Measurements from ENCODE around the gene TMED5.

TMED5 gene

DNA sequence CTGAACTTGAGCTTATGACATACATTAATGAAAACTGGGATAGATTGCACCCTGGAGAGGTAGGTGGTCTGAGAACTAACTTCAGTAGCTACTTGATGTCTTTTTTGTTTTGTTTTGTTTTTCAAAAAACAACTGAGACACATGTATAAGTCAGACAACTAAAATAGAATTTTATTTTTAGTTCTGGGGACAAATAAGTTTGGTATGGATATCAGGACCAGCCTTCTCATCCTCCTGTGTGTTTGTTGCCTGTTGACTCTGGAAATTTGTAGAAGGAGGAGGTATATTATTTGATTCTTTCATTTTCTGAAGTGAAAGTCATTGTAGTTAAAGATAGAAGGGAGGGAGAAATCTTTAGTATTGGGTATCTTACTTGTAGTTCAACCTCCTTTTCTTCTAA lies 59.6 kb downstream of the TMED5 start:
- ATAC-seq = no peak

DNA sequence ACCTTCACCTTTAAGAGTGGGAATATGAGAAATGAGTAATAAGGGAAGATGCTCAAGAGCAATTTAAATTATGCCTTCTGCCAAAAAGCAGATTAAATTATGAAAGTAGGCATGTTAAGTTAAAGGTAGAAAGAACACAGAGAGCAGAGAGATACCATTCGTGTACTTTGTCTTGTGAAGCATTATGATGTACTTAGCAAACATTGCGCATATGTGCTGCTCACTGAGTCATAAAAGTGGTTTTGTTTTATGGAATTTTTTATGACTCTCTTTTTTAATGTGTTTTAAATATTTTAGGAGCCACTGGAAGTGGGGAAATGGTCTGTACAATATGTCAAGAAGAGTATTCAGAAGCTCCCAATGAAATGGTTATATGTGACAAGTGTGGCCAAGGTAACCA lies 65.8 kb downstream of the TMED5 start:
- no peak for ATAC-seq

DNA sequence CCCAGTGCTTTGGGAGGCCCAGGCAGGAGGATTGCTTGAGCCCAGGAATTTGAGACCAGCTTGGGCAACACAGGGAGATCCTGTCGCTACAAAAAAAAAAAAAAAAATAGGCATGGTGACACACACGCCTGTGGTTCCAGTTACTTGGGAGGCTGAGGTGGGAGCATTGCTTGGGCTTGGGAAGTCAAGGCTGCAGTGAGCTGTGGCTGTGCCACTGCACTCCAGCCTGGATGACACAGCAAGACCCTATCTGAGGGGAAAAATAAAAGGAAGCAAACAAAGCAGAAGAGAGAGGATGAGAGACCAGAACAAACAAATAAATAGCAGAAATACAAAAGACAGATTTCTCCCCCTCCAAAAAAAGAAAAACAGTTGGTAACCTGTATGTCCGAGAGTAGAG lies 67.1 kb downstream of the TMED5 start:
- no peak for ATAC-seq

DNA sequence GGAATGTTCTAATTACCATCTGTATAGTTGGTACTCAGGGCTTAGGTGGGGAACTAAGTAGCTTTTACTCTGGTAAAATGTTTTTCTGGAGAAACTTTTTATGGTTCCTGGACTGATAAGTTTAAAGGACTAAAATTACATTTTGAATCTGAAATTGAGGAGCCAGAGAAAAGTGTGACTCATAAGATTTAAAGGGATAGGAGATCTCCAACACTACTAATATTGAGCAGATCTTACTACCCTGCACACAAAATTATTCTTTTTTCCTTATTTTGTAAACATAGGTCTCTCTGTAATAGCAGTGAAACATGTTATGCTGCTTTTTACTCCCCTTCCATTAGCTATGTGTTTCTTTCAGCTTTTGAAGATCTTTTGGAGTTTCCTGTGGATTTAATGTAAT lies 68.7 kb downstream of the TMED5 start:
- no peak for ATAC-seq

DNA sequence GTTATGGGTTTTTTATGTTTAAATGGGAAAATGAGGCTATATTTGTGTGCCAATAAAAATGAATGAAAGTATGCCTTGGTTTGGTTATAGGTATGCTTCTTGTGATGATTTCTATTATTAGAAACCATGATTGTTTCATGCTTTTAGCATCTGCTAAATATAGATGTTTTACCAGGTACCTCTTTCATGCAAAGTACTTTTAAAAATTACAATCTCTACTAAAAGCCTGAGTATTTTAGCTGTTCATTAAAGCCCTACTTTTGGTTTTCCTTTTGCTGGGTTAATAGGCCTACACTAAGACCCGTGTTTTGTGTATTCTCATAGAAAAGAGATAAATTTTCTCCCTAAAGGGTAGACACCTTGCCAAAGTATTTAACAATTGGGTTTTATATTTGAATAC lies 69.1 kb downstream of the TMED5 start:
- ATAC-seq = no peak

DNA sequence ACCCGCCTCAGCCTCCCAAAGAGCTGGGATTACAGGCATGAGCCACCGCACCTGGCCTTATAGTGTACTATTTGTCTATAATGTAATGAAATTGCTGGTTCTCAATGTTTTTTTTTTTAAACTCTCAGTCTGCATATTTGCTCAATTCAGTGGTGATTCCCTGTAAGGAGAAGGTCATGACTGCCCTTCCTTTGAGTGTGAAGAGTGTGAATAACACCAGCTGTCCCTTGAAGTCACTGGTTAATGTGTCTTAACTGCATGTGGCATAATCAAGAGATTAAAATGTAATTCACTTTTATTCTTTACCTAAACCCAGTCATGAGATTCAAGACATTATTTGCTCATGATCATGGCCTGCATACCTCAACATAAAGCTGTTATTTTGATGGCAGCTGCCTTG lies 70.6 kb downstream of the TMED5 start:
- no peak for ATAC-seq

DNA sequence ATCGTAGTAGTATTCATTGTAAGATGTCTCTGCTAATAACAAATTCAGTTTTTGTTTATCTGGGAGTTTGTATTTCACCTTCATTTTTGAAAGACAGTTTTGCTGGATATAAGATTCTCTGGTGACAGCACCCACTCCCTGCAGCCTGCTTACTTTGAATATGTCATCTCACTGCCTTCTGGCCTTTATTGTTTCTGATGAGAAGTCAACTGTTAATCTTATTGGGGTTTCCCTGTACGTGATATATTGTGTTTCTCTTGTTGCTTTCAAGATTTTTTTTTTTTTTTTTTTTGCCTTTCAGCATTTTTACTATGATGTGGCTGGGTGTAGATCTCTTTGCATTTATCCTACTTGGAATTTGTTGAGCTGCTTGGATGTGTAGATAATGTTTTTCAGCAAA lies 71.9 kb downstream of the TMED5 start:
- no peak for ATAC-seq

DNA sequence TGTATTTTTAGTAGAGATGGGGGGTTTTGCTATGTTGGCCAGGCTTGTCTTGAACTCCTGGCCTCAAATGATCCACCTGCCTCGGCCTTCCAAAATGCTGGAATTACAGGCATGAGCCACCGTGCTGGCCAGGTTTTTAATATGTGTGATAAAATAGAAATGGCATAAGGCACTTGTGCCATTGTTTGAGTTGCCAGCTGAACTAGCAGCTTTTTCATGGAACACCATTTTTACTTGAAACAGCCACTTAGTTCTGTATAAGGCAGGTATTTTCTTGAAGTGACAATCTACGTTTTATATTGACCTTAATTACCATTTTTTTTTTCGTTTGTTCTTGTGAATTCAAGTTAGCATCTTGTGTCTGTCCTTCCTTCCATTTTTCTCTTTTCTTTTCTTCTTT lies 72.8 kb downstream of the TMED5 start:
- ATAC-seq = no peak

DNA sequence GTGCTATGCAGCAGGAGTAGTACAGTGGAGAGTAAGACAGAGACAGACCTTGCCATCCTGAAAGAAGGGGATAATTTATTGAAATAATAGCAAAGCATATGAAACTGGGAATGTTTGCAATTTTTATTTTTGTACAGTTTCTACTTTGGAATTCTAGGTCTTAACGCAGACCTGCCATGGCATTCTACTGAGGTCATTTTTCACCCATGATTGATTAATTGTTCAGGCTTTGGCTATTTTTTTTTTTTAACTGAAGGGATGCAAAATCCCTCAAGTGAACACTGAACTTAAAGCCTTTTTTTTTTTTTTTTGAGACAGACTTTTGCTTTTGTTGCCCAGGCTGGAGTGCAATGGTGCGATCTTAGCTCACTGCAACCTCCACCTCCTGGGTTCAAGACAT lies 74.0 kb downstream of the TMED5 start:
- no peak for ATAC-seq

DNA sequence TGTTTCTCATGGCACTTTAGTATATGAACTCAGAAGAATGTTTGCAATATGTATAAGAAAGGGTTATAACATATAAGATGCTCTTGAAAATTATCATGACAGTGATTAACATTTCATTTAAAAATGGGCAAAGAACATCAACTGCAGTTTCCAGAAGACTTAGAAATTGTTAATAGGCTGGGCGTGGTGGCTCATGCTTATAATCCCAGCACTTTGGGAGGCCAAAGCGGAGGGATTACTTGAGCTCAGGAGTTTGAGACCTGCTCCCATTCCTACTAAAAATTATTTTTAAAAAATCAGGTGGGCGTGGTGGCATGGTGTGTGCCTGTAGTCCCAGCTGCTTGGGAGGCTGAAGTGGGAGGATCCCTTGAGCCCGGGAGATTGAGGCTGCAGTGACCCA lies 78.1 kb downstream of the TMED5 start:
- ATAC-seq = no peak
